H9 (cell line): Measurements from ENCODE around the gene TSHZ1. TPM values are rescaled to one million over a fixed set of nuclear protein-coding genes. Genes with fewer than 3 reads are reported as not detected.

Experiments used
- DNase-seq: peaks from one replicate; pipeline ENCODE4 v3.0.0-alpha.2; 2017
- H2AFZ ChIP-seq: one replicate; pipeline ENCODE4 v1.6.1; 2013; ENCODE audit warnings: mild to moderate bottlenecking, low read length, control low read depth, moderate library complexity
- H2AK5ac ChIP-seq: 2 replicates; pipeline ENCODE4 v1.6.1; 2013; ENCODE audit warnings: low read length, control low read depth, mixed read lengths; ENCODE audit not compliant: insufficient read length
- H2BK120ac ChIP-seq: one replicate; pipeline ENCODE4 v1.6.1; 2013; ENCODE audit warnings: low read depth, mild to moderate bottlenecking, low read length, control low read depth, inconsistent platforms; ENCODE audit not compliant: poor library complexity, severe bottlenecking
- H2BK12ac ChIP-seq: 2 replicates; pipeline ENCODE4 v1.6.1; 2013; ENCODE audit warnings: low read length, control low read depth, mixed read lengths, low read depth; ENCODE audit not compliant: insufficient read length
- H2BK15ac ChIP-seq: 2 replicates; pipeline ENCODE4 v1.6.1; 2013; ENCODE audit warnings: low read depth, low read length, control low read depth
- H2BK20ac ChIP-seq: one replicate; pipeline ENCODE4 v1.6.1; 2013; ENCODE audit warnings: low read depth, mild to moderate bottlenecking, low read length, control low read depth, inconsistent platforms; ENCODE audit not compliant: poor library complexity, severe bottlenecking
- H2BK5ac ChIP-seq: 2 replicates; pipeline ENCODE4 v1.6.1; 2013; ENCODE audit warnings: low read length, control low read depth, mixed read lengths; ENCODE audit not compliant: insufficient read length
- H3K14ac ChIP-seq: 2 replicates; pipeline ENCODE4 v1.6.1; 2013; ENCODE audit warnings: low read length, control low read depth; ENCODE audit not compliant: insufficient read depth
- H3K18ac ChIP-seq: 2 replicates; pipeline ENCODE4 v1.6.1; 2013; ENCODE audit warnings: low read depth, mild to moderate bottlenecking, mixed read lengths, low read length, control low read depth; ENCODE audit not compliant: insufficient read length
- H3K23ac ChIP-seq: 2 replicates; pipeline ENCODE4 v1.6.1; 2013; ENCODE audit warnings: low read length, control low read depth, mixed read lengths, low read depth; ENCODE audit not compliant: insufficient read length
- H3K23me2 ChIP-seq: 2 replicates; pipeline ENCODE4 v1.6.1; 2013; ENCODE audit warnings: low read depth, mild to moderate bottlenecking, mixed read lengths, low read length, control low read depth; ENCODE audit not compliant: insufficient read length, poor library complexity, severe bottlenecking
- H3K27ac ChIP-seq: 2 replicates; pipeline ENCODE4 v1.5.1; 2013; ENCODE audit warnings: low read length, control low read depth, mixed read lengths, low read depth; ENCODE audit not compliant: insufficient read length
- H3K27me3 ChIP-seq: 2 replicates; pipeline ENCODE4 v1.6.1; 2013; ENCODE audit warnings: low read length, control low read depth, inconsistent platforms; ENCODE audit not compliant: insufficient read depth
- H3K4ac ChIP-seq: 2 replicates; pipeline ENCODE4 v1.6.1; 2013; ENCODE audit warnings: low read depth, mild to moderate bottlenecking, control low read depth, inconsistent platforms, low read length, moderate library complexity
- H3K4me1 ChIP-seq: 2 replicates; pipeline ENCODE4 v1.6.1; 2013; ENCODE audit warnings: low read length, control low read depth, inconsistent platforms; ENCODE audit not compliant: insufficient read depth
- H3K4me2 ChIP-seq: 2 replicates; pipeline ENCODE4 v1.6.1; 2013; ENCODE audit warnings: low read length, control low read depth, mixed read lengths; ENCODE audit not compliant: insufficient read length, insufficient read depth
- H3K56ac ChIP-seq: 2 replicates; pipeline ENCODE4 v1.6.1; 2013; ENCODE audit warnings: low read depth, mild to moderate bottlenecking, mixed read lengths, low read length, control low read depth; ENCODE audit not compliant: insufficient read length
- H3K79me1 ChIP-seq: 2 replicates; pipeline ENCODE4 v1.6.1; 2013; ENCODE audit warnings: low read depth, mild to moderate bottlenecking, moderate library complexity, low read length, control low read depth, inconsistent platforms; ENCODE audit not compliant: insufficient read depth, poor library complexity, severe bottlenecking
- H3K79me2 ChIP-seq: 2 replicates; pipeline ENCODE4 v1.6.1; 2013; ENCODE audit warnings: low read length, control low read depth, inconsistent platforms; ENCODE audit not compliant: insufficient read depth
- H3K9ac ChIP-seq: 2 replicates; pipeline ENCODE4 v1.6.1; 2013; ENCODE audit warnings: low read length, control low read depth, mixed read lengths; ENCODE audit not compliant: insufficient read length; ENCODE audit errors: extremely low read depth
- H3K9me3 ChIP-seq: one replicate; pipeline ENCODE4 v1.6.1; 2013; ENCODE audit warnings: low read depth, low read length, inconsistent platforms; ENCODE audit not compliant: control insufficient read depth
- H3T11ph ChIP-seq: one replicate; pipeline ENCODE4 v1.6.1; 2013; ENCODE audit warnings: mild to moderate bottlenecking, low read length, control low read depth, inconsistent platforms
- H4K20me1 ChIP-seq: one replicate; pipeline ENCODE4 v1.6.1; 2013; ENCODE audit not compliant: control insufficient read depth, insufficient read length, insufficient read depth
- H4K5ac ChIP-seq: 2 replicates; pipeline ENCODE4 v1.6.1; 2013; ENCODE audit warnings: low read depth, mild to moderate bottlenecking, mixed read lengths, low read length, control low read depth; ENCODE audit not compliant: insufficient read length
- H4K8ac ChIP-seq: replicated peaks from 2 replicates; pipeline ENCODE4 v1.6.1; 2013; ENCODE audit warnings: low read length, control low read depth, mixed read lengths, low read depth; ENCODE audit not compliant: insufficient read length
- H4K91ac ChIP-seq: 2 replicates; pipeline ENCODE4 v1.6.1; 2013; ENCODE audit warnings: low read depth, mild to moderate bottlenecking, moderate library complexity, mixed read lengths, low read length, control low read depth; ENCODE audit not compliant: insufficient read length
- H3K27ac Mint-ChIP-seq, 3 experiments: 2 replicates in 2 of 3; 3 replicates in 1 of 3; pipeline ENCODE4 v1.8.0; 2020 to 2021; ENCODE audit warnings: mixed read lengths in 3 of 3, mild to moderate bottlenecking in 1 of 3, moderate library complexity in 1 of 3
- H3K27me3 Mint-ChIP-seq: 2 replicates; pipeline ENCODE4 v1.8.0; 2021; ENCODE audit warnings: low read depth, mild to moderate bottlenecking, moderate library complexity, mixed read lengths
- H3K36me3 Mint-ChIP-seq, 3 experiments: 2 replicates in 2 of 3; 3 replicates in 1 of 3; pipeline ENCODE4 v1.8.0; 2020 to 2021; ENCODE audit warnings: low read depth in 3 of 3, mixed read lengths in 3 of 3; ENCODE audit not compliant: insufficient read depth in 1 of 3
- H3K4me1 Mint-ChIP-seq, 2 experiments: 2 replicates each; pipeline ENCODE4 v1.8.0; 2020; ENCODE audit warnings: mixed read lengths in 2 of 2
- H3K4me3 Mint-ChIP-seq, 2 experiments: 2 replicates in 1 of 2; 3 replicates in 1 of 2; pipeline ENCODE4 v1.8.0; 2020 to 2021; ENCODE audit warnings: mild to moderate bottlenecking in 2 of 2, mixed read lengths in 2 of 2, moderate library complexity in 1 of 2
- H3K9me3 Mint-ChIP-seq, 2 experiments: 2 replicates in 1 of 2; 3 replicates in 1 of 2; pipeline ENCODE4 v1.8.0; 2020; ENCODE audit warnings: mild to moderate bottlenecking in 2 of 2, mixed read lengths in 2 of 2, moderate library complexity in 1 of 2
- WGBS: extraction: QIAGEN DNeasy Blood & Tissue Kit; methylation state at CpG from one replicate; pipeline ENCODE4 v1.1.7; 2013; ENCODE audit warnings: missing lambda C conversion rate, low lambda C conversion rate, mixed read lengths; ENCODE audit not compliant: insufficient read length; ENCODE audit errors: extremely low coverage; 5-methylcytosine and 5-hydroxymethylcytosine counted together
- total RNA-seq: library from RNA; stranded (reverse); gene quantifications from 2 replicates; pipeline ENCODE4 v1.2.1, GENCODE V29; 2021
- TF ChIP-seq, protein P1 (sequence below): fragments of 200-600 bp; sonication (generic); conservative IDR thresholded peaks from 3 replicates; pipeline ENCODE4 v1.8.0; 2021; ENCODE audit warnings: antibody characterized with exemption, mild to moderate bottlenecking

Gene TSHZ1
- total RNA-seq, 1 experiment from 2014 or later, result 0.15 TPM

- H3K18ac ChIP-seq, result no peak overlapping the region
- Mint-ChIP-seq H3K27me3 (peaks cover 46% of the 10 kb centered on the region), H3K36me3 (no peaks in the 10 kb centered on the region; a peak in 2 of 7 replicates), H3K4me3 (no peak overlapping the region), H3K9me3 (no peaks in the 10 kb centered on the region), H3K4me1 (no peaks in the 10 kb centered on the region), H3K27ac (no peak overlapping the region)
- no peak overlapping the region for H3K56ac ChIP-seq
- H3K79me2 ChIP-seq, result no peaks in the 10 kb centered on the region
- no peak overlapping the region for H3K4me2 ChIP-seq
- no peaks in the 10 kb centered on the region for H4K20me1 ChIP-seq
- TF ChIP-seq, protein P1, sequence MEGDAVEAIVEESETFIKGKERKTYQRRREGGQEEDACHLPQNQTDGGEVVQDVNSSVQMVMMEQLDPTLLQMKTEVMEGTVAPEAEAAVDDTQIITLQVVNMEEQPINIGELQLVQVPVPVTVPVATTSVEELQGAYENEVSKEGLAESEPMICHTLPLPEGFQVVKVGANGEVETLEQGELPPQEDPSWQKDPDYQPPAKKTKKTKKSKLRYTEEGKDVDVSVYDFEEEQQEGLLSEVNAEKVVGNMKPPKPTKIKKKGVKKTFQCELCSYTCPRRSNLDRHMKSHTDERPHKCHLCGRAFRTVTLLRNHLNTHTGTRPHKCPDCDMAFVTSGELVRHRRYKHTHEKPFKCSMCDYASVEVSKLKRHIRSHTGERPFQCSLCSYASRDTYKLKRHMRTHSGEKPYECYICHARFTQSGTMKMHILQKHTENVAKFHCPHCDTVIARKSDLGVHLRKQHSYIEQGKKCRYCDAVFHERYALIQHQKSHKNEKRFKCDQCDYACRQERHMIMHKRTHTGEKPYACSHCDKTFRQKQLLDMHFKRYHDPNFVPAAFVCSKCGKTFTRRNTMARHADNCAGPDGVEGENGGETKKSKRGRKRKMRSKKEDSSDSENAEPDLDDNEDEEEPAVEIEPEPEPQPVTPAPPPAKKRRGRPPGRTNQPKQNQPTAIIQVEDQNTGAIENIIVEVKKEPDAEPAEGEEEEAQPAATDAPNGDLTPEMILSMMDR, result no peak
- H2BK20ac ChIP-seq, result no peak overlapping the region
- no peak overlapping the region for H3K23ac ChIP-seq
- no peak overlapping the region for H3K27ac ChIP-seq
- no peak overlapping the region for H2BK15ac ChIP-seq
- H2BK5ac ChIP-seq, result no peak overlapping the region
- no CpG with 5 or more reads among the region's 4 CpGs for WGBS
- no peak overlapping the region for H2AK5ac ChIP-seq
- peaks cover 7% of the 10 kb centered on the region for H3K23me2 ChIP-seq
- H2BK120ac ChIP-seq, result no peak overlapping the region
- no peak overlapping the region for H3K9ac ChIP-seq
- H2AFZ ChIP-seq, result no peak overlapping the region
- no peak overlapping the region for H4K8ac ChIP-seq
- no peaks in the 10 kb centered on the region for H3K4me1 ChIP-seq
- H3T11ph ChIP-seq, result no peak overlapping the region
- H3K14ac ChIP-seq, result no peak overlapping the region
- DNase-seq, result no peak
- no peak overlapping the region for H3K4ac ChIP-seq
- H2BK12ac ChIP-seq, result no peak overlapping the region
- H3K9me3 ChIP-seq, result no peaks in the 10 kb centered on the region
- no peaks in the 10 kb centered on the region for H3K79me1 ChIP-seq
- H4K91ac ChIP-seq, result no peak overlapping the region
- peaks cover 13% of the 10 kb centered on the region for H3K27me3 ChIP-seq
- no peak overlapping the region for H4K5ac ChIP-seq
These were observed 11.3 kb upstream of the TSHZ1 start for GRCh38 chr18:75199327-75199726.
